Ovary (tissue), 3 donors: ENCODE data around the gene VSTM5.

Source experiments
- POLR2A ChIP-seq: fragments of 450-650 bp; IDR thresholded peaks from one replicate; pipeline ENCODE4 v1.6.1; 2017; ENCODE audit warnings: antibody characterized with exemption, mild to moderate bottlenecking, moderate library complexity
- TF ChIP-seq, protein P1 (sequence below), 3 donors: fragments of 450-650 bp in 2 of 3; fragments of 200-600 bp in 1 of 3; IDR thresholded peaks; one replicate each; pipeline versions ENCODE4 v1.5.1 to v1.8.0; 2016 to 2022; ENCODE audit warnings: antibody characterized with exemption in 3 of 3, mild to moderate bottlenecking in 1 of 3
- donor health status: DM: no; HTN: no; CAD: no.

DNA sequence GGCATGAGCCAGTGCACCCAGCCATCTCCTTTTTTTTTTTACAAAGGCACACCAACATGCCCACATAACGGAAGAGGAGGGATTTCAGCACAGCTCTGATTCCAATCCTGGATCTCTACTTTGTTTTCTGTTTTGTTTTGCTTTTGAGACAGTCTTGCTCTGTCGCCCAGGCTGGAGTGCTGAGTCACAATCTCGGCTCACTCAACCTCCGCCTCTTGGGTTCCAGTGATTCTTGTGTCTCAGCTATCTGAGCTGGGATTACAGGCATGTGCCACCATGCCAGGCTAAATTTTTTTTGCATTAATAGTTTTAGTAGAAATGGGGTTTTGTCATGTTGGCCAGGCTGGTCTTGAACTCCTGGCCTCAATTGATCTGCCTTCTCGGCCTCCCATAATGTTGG is 28.1 kb downstream of the VSTM5 start:
- TF ChIP-seq, protein P1, sequence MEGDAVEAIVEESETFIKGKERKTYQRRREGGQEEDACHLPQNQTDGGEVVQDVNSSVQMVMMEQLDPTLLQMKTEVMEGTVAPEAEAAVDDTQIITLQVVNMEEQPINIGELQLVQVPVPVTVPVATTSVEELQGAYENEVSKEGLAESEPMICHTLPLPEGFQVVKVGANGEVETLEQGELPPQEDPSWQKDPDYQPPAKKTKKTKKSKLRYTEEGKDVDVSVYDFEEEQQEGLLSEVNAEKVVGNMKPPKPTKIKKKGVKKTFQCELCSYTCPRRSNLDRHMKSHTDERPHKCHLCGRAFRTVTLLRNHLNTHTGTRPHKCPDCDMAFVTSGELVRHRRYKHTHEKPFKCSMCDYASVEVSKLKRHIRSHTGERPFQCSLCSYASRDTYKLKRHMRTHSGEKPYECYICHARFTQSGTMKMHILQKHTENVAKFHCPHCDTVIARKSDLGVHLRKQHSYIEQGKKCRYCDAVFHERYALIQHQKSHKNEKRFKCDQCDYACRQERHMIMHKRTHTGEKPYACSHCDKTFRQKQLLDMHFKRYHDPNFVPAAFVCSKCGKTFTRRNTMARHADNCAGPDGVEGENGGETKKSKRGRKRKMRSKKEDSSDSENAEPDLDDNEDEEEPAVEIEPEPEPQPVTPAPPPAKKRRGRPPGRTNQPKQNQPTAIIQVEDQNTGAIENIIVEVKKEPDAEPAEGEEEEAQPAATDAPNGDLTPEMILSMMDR (IDR thresholded peaks at IDR 0.05) = no peak
- no peak for TF ChIP-seq POLR2A
